ENCODE data around the gene OSM. TPM values are rescaled to one million over a fixed set of nuclear protein-coding genes. Genes with fewer than 3 reads are reported as not detected.
A peak's percentile ranks its signal among the peaks of the same experiment; 100 is the strongest.

Gene OSM
- polyA plus RNA-seq, 4 donors: 0.21 to 0.55 TPM; not detected in 2

GRCh38 chr22:30285846-30286200 is 19.2 kb upstream of the OSM start:
- no peak overlapping the region for H3K4me3 ChIP-seq (ENCODE audit: low read depth in 1 of 3, low read length in 3 of 3)
- DNase-seq (no peak), FAIRE-seq (no peak)
- no peak overlapping the region for H3K27ac ChIP-seq (ENCODE audit: low read depth in 1 of 3, low read length in 2 of 3)
- H3K27me3 ChIP-seq (ENCODE audit: control insufficient read depth in 3 of 3, insufficient read depth in 3 of 3, low read length in 3 of 3): no peaks in the 10 kb centered on the region
- peaks cover 0 to 56% (median 3%) of the 10 kb centered on the region in 3 donors for H3K4me1 ChIP-seq (ENCODE audit: control insufficient read depth in 3 of 3, insufficient read depth in 2 of 3, low read depth in 1 of 3, low read length in 2 of 3)
- WGBS, 3 donors: 83 to 89% (median 85%) methylated on average over 8 of the region's 8 CpGs
- H3K9me3 ChIP-seq (ENCODE audit: control insufficient read depth in 2 of 2, insufficient read depth in 1 of 2, low read depth in 1 of 2, low read length in 1 of 2): no peaks in the 10 kb centered on the region
- peaks cover 0 to 37% (median 0%) of the 10 kb centered on the region in 3 donors for H3K36me3 ChIP-seq (ENCODE audit: control insufficient read depth in 3 of 3, insufficient read depth in 2 of 3, low read depth in 1 of 3, low read length in 3 of 3)

GRCh38 chr22:30285176-30285845 is 18.7 kb upstream of the OSM start:
- 88 to 93% (median 90%) methylated on average over 21 to 27 of the region's 27 CpGs for WGBS, 3 donors

GRCh38 chr22:30284666-30285065 is 18.0 kb upstream of the OSM start:
- peaks cover 0 to 33% (median 0%) of the 10 kb centered on the region in 3 donors for H3K36me3 ChIP-seq (ENCODE audit: control insufficient read depth in 3 of 3, insufficient read depth in 2 of 3, low read depth in 1 of 3, low read length in 3 of 3)
- no peak for FAIRE-seq
- no peak overlapping the region for H3K27ac ChIP-seq (ENCODE audit: low read depth in 1 of 3, low read length in 2 of 3)
- peaks cover 0 to 45% (median 3%) of the 10 kb centered on the region in 3 donors for H3K4me1 ChIP-seq (ENCODE audit: control insufficient read depth in 3 of 3, insufficient read depth in 2 of 3, low read depth in 1 of 3, low read length in 2 of 3)
- no peaks in the 10 kb centered on the region for H3K9me3 ChIP-seq (ENCODE audit: control insufficient read depth in 2 of 2, insufficient read depth in 1 of 2, low read depth in 1 of 2, low read length in 1 of 2)
- 88 to 94% (median 89%) methylated on average over 4 of the region's 4 CpGs for WGBS, 3 donors
- H3K27me3 ChIP-seq (ENCODE audit: control insufficient read depth in 3 of 3, insufficient read depth in 3 of 3, low read length in 3 of 3): no peaks in the 10 kb centered on the region
- DNase-seq: no peak
- no peak overlapping the region for H3K4me3 ChIP-seq (ENCODE audit: low read depth in 1 of 3, low read length in 3 of 3)

More at GRCh38 chr22:30285176-30285845, 18.7 kb upstream of the OSM start:
- H3K9me3 ChIP-seq (ENCODE audit: control insufficient read depth in 2 of 2, insufficient read depth in 1 of 2, low read depth in 1 of 2, low read length in 1 of 2): no peaks in the 10 kb centered on the region
- H3K4me1 ChIP-seq (ENCODE audit: control insufficient read depth in 3 of 3, insufficient read depth in 2 of 3, low read depth in 1 of 3, low read length in 2 of 3): peaks cover 0 to 51% (median 3%) of the 10 kb centered on the region in 3 donors
- FAIRE-seq (no peak), DNase-seq (no peak)
- no peak overlapping the region for H3K27ac ChIP-seq (ENCODE audit: low read depth in 1 of 3, low read length in 2 of 3)
- H3K36me3 ChIP-seq (ENCODE audit: control insufficient read depth in 3 of 3, insufficient read depth in 2 of 3, low read depth in 1 of 3, low read length in 3 of 3): peaks cover 0 to 33% (median 0%) of the 10 kb centered on the region in 3 donors
- H3K4me3 ChIP-seq (ENCODE audit: low read depth in 1 of 3, low read length in 3 of 3): no peak overlapping the region
- no peaks in the 10 kb centered on the region for H3K27me3 ChIP-seq (ENCODE audit: control insufficient read depth in 3 of 3, insufficient read depth in 3 of 3, low read length in 3 of 3)

- Histone ChIP-seq H3K4me1 (ENCODE audit: control insufficient read depth in 3 of 3, insufficient read depth in 2 of 3, low read depth in 1 of 3, low read length in 2 of 3) (peaks cover 0 to 47% (median 3%) of the 10 kb centered on the region in 3 donors), H3K27me3 (ENCODE audit: control insufficient read depth in 3 of 3, insufficient read depth in 3 of 3, low read length in 3 of 3) (no peaks in the 10 kb centered on the region), H3K27ac (ENCODE audit: low read depth in 1 of 3, low read length in 2 of 3) (no peak overlapping the region), H3K36me3 (ENCODE audit: control insufficient read depth in 3 of 3, insufficient read depth in 2 of 3, low read depth in 1 of 3, low read length in 3 of 3) (peaks cover 0 to 33% (median 0%) of the 10 kb centered on the region in 3 donors), H3K4me3 (ENCODE audit: low read depth in 1 of 3, low read length in 3 of 3) (no peak overlapping the region), H3K9me3 (ENCODE audit: control insufficient read depth in 2 of 2, insufficient read depth in 1 of 2, low read depth in 1 of 2, low read length in 1 of 2) (no peaks in the 10 kb centered on the region)
- FAIRE-seq (no peak), DNase-seq (peak in 1 of 2 donors; percentile 63)
- WGBS, 3 donors: 70 to 83% (median 76%) methylated on average over 9 of the region's 9 CpGs
These were observed 17.5 kb upstream of the OSM start for GRCh38 chr22:30284172-30284571.

GRCh38 chr22:30283342-30283741 is 16.7 kb upstream of the OSM start:
- H3K27me3 ChIP-seq (ENCODE audit: control insufficient read depth in 3 of 3, insufficient read depth in 3 of 3, low read length in 3 of 3): no peaks in the 10 kb centered on the region
- H3K4me1 ChIP-seq (ENCODE audit: control insufficient read depth in 3 of 3, insufficient read depth in 2 of 3, low read depth in 1 of 3, low read length in 2 of 3): peaks cover 0 to 49% (median 3%) of the 10 kb centered on the region in 3 donors
- no peak overlapping the region for H3K27ac ChIP-seq (ENCODE audit: low read depth in 1 of 3, low read length in 2 of 3)
- H3K9me3 ChIP-seq (ENCODE audit: control insufficient read depth in 2 of 2, insufficient read depth in 1 of 2, low read depth in 1 of 2, low read length in 1 of 2): no peaks in the 10 kb centered on the region
- no peak overlapping the region for H3K4me3 ChIP-seq (ENCODE audit: low read depth in 1 of 3, low read length in 3 of 3)
- H3K36me3 ChIP-seq (ENCODE audit: control insufficient read depth in 3 of 3, insufficient read depth in 2 of 3, low read depth in 1 of 3, low read length in 3 of 3): peaks cover 0 to 33% (median 0%) of the 10 kb centered on the region in 3 donors
- WGBS, 3 donors: 87% methylated on average over 4 of the region's 4 CpGs
- no peak for DNase-seq
- no peak for FAIRE-seq

- no peaks in the 10 kb centered on the region for H3K9me3 ChIP-seq (ENCODE audit: control insufficient read depth in 2 of 2, insufficient read depth in 1 of 2, low read depth in 1 of 2, low read length in 1 of 2)
- H3K27ac ChIP-seq (ENCODE audit: low read depth in 1 of 3, low read length in 2 of 3): no peak overlapping the region
- FAIRE-seq (no peak), DNase-seq (no peak)
- H3K36me3 ChIP-seq (ENCODE audit: control insufficient read depth in 3 of 3, insufficient read depth in 2 of 3, low read depth in 1 of 3, low read length in 3 of 3): peaks cover 0 to 33% (median 0%) of the 10 kb centered on the region in 3 donors
- WGBS, 3 donors: 68 to 82% (median 69%) methylated on average over 7 of the region's 7 CpGs
- H3K4me1 ChIP-seq (ENCODE audit: control insufficient read depth in 3 of 3, insufficient read depth in 2 of 3, low read depth in 1 of 3, low read length in 2 of 3): peaks cover 0 to 50% (median 1%) of the 10 kb centered on the region in 3 donors
- no peaks in the 10 kb centered on the region for H3K27me3 ChIP-seq (ENCODE audit: control insufficient read depth in 3 of 3, insufficient read depth in 3 of 3, low read length in 3 of 3)
- H3K4me3 ChIP-seq (ENCODE audit: low read depth in 1 of 3, low read length in 3 of 3): no peak overlapping the region
These were observed 16.0 kb upstream of the OSM start for GRCh38 chr22:30282616-30283046.

GRCh38 chr22:30280505-30280904 is 13.9 kb upstream of the OSM start:
- no peak overlapping the region for H3K27ac ChIP-seq (ENCODE audit: low read depth in 1 of 3, low read length in 2 of 3)
- FAIRE-seq (no peak), DNase-seq (no peak)
- 80 to 93% (median 91%) methylated on average over 8 of the region's 8 CpGs for WGBS, 3 donors
- peaks cover 0 to 21% (median 0%) of the 10 kb centered on the region in 3 donors for H3K36me3 ChIP-seq (ENCODE audit: control insufficient read depth in 3 of 3, insufficient read depth in 2 of 3, low read depth in 1 of 3, low read length in 3 of 3)
- H3K4me1 ChIP-seq (ENCODE audit: control insufficient read depth in 3 of 3, insufficient read depth in 2 of 3, low read depth in 1 of 3, low read length in 2 of 3): peaks cover 0 to 61% (median 1%) of the 10 kb centered on the region in 3 donors
- no peaks in the 10 kb centered on the region for H3K27me3 ChIP-seq (ENCODE audit: control insufficient read depth in 3 of 3, insufficient read depth in 3 of 3, low read length in 3 of 3)
- H3K9me3 ChIP-seq (ENCODE audit: control insufficient read depth in 2 of 2, insufficient read depth in 1 of 2, low read depth in 1 of 2, low read length in 1 of 2): no peaks in the 10 kb centered on the region
- H3K4me3 ChIP-seq (ENCODE audit: low read depth in 1 of 3, low read length in 3 of 3): no peak overlapping the region

- no peaks in the 10 kb centered on the region for H3K9me3 ChIP-seq (ENCODE audit: control insufficient read depth in 2 of 2, insufficient read depth in 1 of 2, low read depth in 1 of 2, low read length in 1 of 2)
- 91 to 94% (median 91%) methylated on average over 5 of the region's 5 CpGs for WGBS, 3 donors
- no peaks in the 10 kb centered on the region for H3K27me3 ChIP-seq (ENCODE audit: control insufficient read depth in 3 of 3, insufficient read depth in 3 of 3, low read length in 3 of 3)
- no peak overlapping the region for H3K4me3 ChIP-seq (ENCODE audit: low read depth in 1 of 3, low read length in 3 of 3)
- no peak overlapping the region for H3K27ac ChIP-seq (ENCODE audit: low read depth in 1 of 3, low read length in 2 of 3)
- no peak for DNase-seq
- peaks cover 0 to 57% (median 1%) of the 10 kb centered on the region in 3 donors for H3K4me1 ChIP-seq (ENCODE audit: control insufficient read depth in 3 of 3, insufficient read depth in 2 of 3, low read depth in 1 of 3, low read length in 2 of 3)
- H3K36me3 ChIP-seq (ENCODE audit: control insufficient read depth in 3 of 3, insufficient read depth in 2 of 3, low read depth in 1 of 3, low read length in 3 of 3): peaks cover 0 to 16% (median 0%) of the 10 kb centered on the region in 3 donors
- no peak for FAIRE-seq
These were observed 13.3 kb upstream of the OSM start for GRCh38 chr22:30279932-30280331.

All from small intestine (tissue), 7 donors.